ENCODE data around the gene SRGAP3.

The SRGAP3 gene

DNA sequence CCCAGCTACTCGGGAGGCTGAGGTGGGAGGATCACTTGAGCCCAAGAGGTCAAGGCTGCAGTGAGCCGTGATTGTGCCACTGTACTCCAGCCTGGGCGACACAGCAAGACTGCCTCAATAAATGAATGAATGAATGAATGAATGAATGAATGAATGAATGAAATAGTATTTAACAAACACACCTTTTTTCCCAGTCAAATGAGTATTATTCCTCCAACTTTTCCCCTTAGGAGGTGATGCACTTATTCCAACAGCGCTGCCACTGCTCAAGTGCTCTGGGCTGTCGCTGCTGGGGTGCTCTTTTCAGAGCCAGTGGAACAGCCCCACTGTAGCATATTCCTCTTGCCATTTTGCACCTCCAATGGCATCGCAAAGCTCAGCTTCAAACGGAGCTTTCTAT lies 219.4 kb downstream of the SRGAP3 start:
- in situ Hi-C loops (cut with MboI; ENCODE audit: low sequenced_read_pairs) = no loop called here

DNA sequence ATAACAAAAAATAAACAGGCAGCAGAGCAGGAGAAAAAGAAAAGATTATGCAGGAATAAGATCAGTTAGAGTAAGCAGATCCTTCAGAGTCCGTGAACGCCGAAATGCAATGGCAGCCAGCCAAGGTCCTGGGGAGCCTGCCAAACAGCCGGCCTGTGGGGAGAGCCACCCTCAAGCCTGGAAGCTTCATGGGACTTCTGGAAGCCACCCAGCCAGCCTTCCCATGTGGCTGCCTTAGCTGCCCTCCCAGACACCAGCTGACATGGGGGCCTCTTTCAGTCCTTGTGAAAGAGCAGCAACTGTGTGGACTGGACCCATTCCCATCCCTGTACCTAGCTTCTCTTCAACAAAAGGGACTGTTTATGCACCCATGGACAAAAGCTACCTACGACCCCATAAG lies 221.3 kb downstream of the SRGAP3 start:
- in situ Hi-C loops (cut with MboI; ENCODE audit: low sequenced_read_pairs) = no loop called here

DNA sequence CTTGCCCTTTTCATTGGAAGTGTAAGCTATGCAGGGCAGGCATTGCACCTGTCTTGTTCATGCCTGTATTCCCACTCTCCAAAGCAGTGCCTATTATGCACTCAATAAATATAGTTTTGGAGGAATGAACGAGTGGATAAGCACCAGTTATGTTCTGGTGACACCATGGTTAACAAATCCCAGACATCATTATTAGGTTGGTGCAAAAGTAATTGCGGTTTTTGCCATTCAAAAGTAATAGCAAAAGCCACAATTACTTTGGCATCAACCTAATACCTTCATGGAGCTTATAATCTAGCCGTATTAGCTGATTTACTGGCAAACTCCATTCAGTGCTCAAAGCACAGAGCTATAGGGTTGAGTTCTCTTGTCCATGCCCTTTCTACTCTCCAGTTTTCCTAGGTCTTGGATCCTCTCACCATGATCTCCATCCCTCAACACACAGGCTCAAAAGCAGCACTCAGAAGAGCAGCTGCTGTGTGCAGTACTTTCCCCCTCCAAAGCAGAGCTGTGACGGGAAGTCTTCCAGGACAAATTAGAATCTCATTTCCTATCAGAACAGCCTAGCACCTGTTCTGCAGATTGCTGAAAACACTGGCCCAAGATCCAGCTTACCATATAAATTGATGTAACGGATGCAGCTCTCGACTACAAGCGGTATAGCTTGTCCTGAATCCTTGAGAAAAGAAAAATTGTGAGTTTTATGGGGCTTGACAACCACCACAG lies 223.0 kb downstream of the SRGAP3 start:
- in situ Hi-C loops (cut with MboI; ENCODE audit: low sequenced_read_pairs) = no loop called here

DNA sequence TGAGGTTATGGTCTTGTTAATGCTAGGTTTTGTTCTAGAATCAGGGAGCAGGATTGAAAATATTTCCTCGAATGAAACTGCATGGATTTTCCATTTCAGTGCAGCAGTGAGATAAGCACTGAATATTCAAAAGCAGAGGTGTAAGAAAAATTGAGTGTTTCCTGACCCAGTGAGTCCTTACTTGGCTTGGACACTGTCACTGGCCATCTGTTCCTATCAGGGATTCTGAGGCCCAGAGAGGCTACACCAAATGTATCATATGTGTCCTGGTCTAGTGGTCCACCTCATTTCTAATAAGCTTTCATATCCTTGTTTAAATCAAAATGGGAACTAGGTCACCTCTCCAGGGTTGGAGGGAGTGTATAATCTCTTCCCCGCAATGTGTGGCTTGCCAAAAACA lies 225.1 kb downstream of the SRGAP3 start:
- in situ Hi-C loops (cut with MboI; ENCODE audit: low sequenced_read_pairs) = no loop called here

DNA sequence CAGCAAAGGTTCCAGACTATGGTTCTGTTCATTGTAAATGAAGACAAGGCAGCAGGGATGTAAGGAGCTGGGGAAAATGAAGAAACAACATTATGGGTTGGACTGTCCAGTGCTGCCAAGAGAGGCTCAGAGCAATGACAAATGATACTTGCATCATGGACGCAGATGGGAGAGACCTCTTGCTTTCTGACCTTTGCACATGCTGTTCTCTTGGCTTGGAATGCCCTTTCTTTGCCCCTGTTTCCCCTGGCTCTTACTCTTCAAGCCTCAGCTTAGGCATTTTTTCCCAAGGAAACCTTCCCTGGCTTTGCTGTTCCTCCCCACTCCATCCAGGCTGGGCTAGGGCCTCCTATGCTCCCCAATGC lies 226.2 kb downstream of the SRGAP3 start:
- in situ Hi-C loops (cut with MboI; ENCODE audit: low sequenced_read_pairs) = no loop called here

DNA sequence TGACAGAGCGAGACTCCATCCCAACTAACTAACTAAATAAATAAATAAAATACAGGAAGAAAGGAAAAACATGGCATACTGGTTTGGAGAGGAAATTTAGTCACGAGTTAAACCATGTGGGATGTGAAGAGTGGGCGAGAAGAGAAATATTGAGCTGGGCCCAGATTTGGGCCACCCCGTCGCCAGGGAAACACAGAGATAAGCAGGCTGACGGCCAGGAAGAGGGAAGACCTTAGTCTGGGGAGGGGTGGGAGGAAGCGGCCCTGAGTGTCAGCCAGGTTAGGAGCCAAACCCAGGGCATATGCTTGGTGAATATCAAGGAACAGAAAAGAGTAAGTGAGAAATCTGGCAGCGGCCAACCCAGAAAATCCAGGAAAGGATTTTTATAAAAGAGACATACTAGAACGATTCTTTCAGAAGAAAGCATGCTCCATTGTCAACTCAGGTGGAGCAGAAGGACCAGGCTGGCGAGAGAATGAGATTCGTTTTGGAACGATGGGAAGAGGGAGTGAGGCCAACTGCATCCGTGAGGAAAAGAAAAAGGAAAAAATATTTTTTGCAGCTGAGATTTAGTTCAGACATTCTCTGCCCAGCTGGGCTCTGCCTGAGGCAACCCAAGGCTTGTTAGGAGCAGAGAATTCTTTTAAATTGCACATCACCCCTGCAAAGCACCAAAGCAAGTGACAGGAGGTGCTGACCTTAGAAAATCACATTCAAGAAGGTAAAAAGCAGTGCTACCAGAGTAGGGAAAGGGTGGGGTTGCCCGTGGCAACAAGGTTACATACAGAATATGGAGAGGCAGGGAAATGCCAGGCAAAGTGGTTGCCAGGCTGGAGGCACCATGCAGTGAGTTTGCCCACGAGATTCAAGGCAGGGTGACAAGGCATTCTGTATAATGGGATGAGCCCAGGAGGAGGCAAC lies 226.9 kb downstream of the SRGAP3 start:
- in situ Hi-C loops (cut with MboI; ENCODE audit: low sequenced_read_pairs) = no loop called here

DNA sequence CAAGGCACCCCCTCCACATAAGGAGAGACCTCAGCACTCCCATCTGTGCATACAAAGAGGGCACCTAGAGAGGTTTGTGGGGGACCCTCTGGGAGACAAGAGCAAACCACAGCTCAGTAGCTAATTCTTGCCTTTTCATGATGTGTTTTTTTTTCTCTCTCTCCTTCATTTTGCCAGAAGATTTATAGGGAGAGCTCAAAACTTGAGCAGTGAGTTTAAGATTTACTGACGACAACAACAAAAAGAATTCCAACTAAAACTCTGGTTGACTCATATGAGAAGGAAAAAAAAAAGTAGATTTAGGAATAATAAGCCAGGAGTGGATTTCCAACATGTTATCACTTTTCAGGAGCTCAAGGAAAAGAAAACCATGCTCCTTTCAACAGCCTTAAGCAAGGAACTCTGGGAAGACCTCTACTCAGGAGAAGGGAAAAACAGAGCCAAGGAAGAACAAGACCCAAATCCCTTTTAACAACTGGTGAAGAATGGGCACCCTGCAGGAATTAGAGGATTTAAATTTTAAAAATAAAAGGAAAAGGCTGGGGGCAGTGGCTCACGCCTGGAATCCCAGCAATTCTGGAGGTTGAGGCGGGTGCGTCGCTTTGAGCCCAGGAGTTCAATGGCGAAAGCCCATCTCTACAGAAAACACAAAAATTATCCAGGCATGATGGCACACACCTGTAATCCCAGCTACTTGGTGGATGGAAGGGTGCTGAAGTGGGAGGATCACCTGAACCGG lies 228.0 kb downstream of the SRGAP3 start:
- in situ Hi-C loops (cut with MboI; ENCODE audit: low sequenced_read_pairs) = no loop called here

DNA sequence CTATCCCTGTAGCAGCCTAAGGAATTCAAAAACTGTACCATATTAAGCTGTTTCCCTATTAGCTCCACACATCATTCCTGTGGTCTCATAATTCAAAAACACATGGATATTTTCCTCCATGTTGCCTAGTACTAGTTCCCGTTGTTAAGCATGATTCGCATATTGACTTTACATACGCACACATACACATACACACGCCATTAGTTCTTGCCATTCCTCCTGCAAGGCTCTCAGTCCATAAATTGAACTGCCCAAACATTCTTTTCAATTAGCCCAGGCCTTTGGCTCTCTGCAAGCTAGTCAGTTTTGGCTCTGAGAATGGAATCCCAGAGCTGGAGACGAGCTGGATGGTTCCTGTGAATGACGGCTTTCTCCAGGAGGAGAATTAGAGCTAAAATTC lies 229.0 kb downstream of the SRGAP3 start:
- in situ Hi-C loops (cut with MboI; ENCODE audit: low sequenced_read_pairs) = no loop called here

DNA sequence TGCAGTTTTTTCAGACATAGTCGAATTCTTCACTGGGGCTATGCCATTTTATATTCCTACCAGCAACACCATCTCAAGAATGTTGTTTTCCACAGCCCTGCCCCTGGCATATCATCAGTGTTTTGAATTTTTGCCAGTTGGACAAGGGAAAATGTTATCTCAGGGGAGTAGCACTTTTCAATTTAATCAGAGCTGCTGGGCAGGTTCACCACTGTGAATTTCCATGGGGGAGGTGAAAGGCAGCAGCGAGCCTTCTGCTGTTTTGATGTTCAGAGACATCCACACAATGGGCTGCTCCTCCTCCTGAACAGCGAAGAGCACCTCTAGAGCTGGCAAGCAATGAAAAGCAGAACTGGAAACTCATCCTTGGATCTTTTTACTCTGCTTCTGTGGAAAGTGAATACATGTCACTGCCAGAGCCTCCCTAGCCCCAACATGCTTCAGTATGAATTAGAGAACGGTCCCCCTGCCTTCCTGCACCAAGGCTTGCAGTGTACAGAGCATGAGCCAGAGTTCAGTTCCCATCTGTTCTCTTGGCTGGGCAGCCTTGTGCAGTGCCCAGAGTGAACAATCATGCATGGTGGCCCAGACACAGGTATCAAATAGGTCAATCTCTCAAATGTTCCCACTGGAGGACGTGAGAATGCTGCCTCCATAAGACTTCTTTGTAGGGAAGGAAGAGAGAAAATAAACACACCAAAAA lies 230.0 kb downstream of the SRGAP3 start:
- in situ Hi-C loops (cut with MboI; ENCODE audit: low sequenced_read_pairs) = no loop called here

DNA sequence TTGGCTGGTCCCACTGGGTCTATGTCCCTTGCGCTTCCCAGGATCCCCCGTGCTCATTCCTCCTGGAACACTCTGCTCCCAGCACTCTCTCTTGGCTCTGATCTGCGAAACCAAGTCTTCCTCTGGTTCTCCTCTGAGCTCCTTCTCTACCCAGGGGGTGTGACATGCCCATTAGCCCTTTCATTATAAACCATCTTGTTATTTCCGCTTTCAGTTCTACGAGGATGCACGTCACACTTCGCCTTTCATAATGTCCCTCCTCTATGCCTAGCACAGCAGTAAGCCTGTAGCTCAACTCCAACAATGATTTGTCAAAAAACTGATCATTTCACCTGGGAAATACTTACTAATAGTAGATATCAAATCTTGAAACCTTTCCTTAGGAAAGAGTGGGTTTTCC lies 234.2 kb downstream of the SRGAP3 start:
- in situ Hi-C loops (cut with MboI; ENCODE audit: low sequenced_read_pairs) = no loop called here

DNA sequence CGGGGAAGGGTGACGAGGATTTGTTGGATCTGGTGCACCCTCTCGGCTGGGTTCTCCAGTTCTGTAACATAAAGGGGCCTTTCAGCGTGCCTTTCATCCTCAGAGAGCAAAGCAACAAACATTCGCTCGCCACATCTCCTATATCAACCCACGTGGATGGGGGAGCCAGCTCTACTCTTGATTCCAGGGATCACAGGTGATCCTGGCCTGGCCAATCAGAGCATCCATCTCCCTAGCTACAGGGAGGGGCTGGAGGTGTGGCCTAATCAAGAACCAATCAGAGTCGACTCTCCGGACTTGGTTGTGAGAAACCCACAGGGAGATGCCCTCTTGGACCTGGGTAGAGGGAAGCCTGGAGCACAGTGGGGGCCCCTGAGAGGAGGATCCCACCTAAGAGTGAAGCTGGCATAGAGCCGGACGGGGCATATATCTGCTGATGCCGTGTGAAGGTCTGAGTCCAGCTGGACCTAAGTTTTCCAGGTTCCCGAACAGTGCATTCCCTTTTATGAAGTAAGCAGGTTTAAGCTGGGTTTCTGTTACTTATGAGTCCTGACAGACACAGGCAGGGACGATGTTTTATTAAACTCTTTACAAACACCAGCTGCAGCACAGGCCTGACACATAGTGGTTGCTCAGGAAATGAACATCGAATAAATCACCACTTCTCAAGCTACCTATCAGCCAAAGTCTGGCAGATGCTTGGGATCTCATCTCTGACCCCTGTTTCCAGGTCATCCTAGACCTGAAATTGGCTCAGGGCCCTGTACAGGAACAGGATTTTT lies 235.5 kb downstream of the SRGAP3 start:
- in situ Hi-C loops (cut with MboI; ENCODE audit: low sequenced_read_pairs) = no loop called here

DNA sequence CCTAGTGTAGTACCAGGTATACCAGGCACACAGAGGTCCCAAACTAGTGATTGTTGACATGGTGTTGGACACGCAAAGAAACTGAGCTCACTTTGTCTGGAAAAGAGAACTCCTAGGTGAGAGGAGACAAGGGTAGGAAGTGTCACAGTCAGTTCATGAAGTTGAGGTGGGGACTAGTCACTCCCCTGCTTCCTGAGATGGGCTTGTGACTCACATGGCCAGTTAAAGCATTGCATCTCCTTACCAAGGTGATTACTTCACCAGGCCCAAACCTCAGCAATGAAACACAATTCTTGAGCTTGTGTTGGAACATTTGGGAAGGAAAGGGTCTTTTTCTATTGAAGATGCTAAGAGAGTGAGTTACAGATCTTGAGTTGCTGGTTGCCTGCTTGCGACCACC lies 236.9 kb downstream of the SRGAP3 start:
- in situ Hi-C loops (cut with MboI; ENCODE audit: low sequenced_read_pairs) = no loop called here

DNA sequence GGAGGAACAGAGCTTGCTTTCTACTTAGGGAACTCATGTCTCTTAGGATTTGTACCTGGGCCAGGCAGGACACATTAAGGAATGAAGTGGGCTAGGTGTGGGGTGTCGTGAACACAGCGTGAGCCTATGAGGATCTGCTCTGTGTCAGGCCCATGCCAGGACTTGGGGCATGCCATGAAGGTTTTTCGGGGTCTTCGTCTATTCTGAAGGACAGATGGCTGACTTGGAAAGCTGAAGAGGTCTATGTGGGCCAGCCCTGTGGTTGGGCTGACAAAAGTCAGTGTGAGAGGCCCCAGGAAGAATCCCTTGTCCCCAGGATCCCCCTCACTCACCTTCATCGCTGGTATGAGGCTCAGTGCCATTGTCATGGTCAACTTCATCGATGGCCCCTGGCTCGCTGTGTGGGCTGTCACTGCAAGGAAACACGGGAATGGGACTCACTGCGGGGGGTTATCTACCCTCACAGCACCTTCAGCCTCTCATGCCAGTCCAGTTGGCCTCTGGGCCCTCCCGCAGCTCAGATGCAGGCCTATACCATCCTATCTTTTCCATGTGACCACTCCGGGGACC lies 239.4 kb downstream of the SRGAP3 start:
- in situ Hi-C loops (cut with MboI; ENCODE audit: low sequenced_read_pairs) = no loop called here

DNA sequence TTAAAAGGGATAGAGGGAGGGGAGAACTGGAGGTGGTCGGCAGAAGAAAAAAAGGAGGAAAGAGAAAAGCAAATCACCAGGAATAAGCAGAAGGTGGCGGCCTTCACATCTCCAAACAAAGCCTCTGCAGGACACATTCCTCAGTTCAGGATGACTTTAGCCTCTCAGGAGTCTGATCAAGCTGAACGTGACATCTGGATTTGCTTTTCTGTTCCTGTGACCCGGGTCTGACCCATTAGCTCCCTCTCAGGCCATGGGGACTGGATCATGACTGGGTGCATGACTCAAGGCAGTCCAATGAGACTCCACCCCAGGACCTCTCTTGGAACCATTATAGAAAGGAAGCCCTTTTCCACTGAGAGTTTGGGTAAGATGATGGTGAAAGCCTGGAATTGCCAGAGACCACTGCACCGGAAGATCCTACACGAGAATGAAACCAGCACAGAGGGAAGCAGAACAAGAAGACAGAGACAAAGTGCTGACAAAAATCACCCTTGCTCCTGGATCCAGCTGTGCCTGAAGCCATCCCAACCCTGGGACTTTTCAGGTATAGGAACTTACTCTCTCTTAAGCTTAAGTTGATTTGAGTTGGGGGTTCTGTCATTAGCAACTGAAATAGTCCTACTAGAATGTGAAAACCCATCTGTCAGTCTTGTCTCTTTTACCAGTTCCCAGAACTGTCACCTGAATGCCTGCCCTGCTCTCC lies 240.7 kb downstream of the SRGAP3 start:
- in situ Hi-C loops (cut with MboI; ENCODE audit: low sequenced_read_pairs) = no loop called here

DNA sequence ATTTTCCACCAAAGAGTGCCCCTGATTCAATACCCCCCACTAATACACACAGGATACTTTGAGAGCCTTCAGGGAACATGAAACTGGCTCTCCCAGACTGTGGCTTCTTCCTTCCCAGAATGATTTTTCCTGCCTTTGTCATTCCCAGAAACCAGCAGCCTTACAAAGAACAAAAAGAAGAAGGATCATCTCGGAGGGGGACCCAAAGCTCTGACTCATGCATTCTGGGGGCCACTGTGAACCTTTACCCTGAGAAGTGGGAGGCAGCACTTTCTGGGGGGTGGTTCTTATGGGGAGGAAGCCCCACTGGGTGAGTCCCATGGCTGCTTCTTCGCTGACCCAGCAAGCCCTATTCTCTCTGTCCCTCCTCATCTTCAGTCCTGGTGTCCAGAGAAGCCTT lies 241.5 kb downstream of the SRGAP3 start:
- in situ Hi-C loops (cut with MboI; ENCODE audit: low sequenced_read_pairs) = no loop called here

DNA sequence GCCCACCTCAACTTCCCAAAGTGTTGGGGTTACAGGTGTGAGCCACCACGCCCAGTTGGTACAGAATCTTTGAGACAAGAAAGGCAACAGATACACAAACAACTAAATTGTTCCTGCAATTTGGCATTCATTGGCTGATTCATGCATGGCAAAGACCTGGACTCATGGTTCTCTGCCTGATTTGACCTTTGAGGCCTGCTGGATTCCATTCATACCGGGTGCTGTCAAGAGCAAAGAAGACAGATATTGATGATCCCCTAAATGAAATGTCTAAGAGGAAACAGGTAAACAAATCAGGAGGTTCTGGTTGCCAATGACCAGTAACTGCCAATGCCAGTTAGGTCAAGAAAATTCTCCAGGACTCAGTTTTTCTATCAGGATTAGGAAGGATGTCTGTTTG lies 242.2 kb downstream of the SRGAP3 start:
- in situ Hi-C loops (cut with MboI; ENCODE audit: low sequenced_read_pairs) = no loop called here

DNA sequence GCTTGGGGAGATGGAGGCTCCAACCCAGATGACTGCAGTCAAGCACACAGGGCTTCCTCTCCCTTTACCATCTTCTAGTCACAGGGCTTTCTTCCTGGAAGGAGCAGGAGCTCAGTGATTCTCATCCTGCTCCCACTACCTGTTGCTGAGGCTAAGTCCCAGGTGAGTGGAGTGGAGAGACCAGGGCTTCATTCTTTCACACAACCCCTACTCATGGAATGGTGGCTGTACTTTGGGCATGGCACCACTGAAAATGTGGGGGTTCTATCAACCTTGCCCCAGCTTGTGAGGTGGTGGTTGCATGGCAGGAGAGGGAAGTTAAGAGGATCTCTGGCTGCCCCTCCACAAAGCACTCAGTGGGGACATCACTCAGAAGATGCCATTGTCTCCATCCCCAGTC lies 249.4 kb downstream of the SRGAP3 start:
- in situ Hi-C loops (cut with MboI; ENCODE audit: low sequenced_read_pairs) = no loop called here

DNA sequence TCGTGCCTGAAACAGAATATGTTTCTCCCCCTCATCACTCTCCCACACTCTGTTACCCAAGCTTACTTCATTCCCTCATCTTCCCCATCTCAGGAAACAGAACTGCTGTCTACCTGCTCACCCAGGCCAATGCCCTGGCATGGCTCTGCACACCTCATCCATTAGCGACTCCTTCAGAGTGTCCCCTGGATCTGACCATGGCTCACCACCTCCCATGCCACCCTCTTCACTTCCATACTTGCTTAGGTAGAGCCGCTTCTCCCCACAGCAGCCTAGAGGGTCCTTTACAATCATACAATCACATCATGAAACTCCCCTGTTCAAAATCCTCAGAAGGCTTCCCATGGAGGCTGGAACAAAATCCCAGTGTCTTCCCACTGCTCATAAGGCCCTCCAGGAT lies 252.3 kb downstream of the SRGAP3 start:
- in situ Hi-C loops (cut with MboI; ENCODE audit: low sequenced_read_pairs) = no loop called here

DNA sequence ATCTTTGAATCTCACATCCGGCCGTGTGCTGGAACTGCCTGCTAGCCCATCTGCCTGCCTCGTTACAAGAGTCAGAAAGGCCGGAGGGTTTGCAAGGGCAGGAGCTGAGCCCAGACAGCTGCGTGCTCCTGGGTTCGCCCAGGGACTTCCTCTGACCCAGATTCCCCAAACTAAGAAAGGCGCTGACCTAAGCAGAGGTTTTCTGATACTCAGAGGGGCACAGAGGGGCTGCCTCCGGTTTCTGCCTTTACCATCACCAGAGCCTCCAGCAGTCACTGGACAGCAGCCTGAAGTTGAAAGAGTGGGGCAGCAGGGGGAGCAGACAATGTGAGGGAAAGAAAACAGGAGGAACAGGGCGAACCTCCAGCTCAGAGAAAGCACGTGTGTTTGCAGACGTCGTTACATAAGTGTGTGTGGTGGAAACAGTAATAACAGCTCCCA lies 252.7 kb downstream of the SRGAP3 start:
- in situ Hi-C loops (cut with MboI; ENCODE audit: low sequenced_read_pairs) = no loop called here
